Common myeloid progenitor, CD34-positive (primary cell): ENCODE results near the gene SKIC8.
A peak's percentile ranks its signal among the peaks of the same experiment; 100 is the strongest.
"Not testable (repeated sequence)": the region's sequence is repeated elsewhere in the genome, so short reads cannot be mapped to it uniquely, and the experiment has no call there.

Source experiments
- CTCF ChIA-PET: fragments of 350-600 bp; sonication (Branson Sonifier 250); formaldehyde crosslinking; loops from one replicate; lab custom pipeline; 2021; ENCODE audit warnings: antibody characterized with exemption; lab: Charles Lee
- POLR2A ChIA-PET: fragments of 350-600 bp; sonication (Branson Sonifier 250); formaldehyde crosslinking; loops from one replicate; lab custom pipeline; 2021; ENCODE audit warnings: antibody characterized with exemption; lab: Charles Lee
- DNase-seq, 3 donors: peaks; one replicate each; pipeline versions ENCODE4 v3.0.0 to v3.0.0-alpha.2; 2013
- H3K27ac ChIP-seq, 2 experiments: 1 replicate in 1 of 2; 2 replicates in 1 of 2; pipeline ENCODE4 v1.7.0; 2013; ENCODE audit warnings: inconsistent platforms in 2 of 2, low read length in 2 of 2, mild to moderate bottlenecking in 2 of 2, low read depth in 1 of 2, moderate library complexity in 1 of 2; ENCODE audit not compliant: severe bottlenecking in 2 of 2, insufficient read depth in 1 of 2, poor library complexity in 1 of 2
- H3K27me3 ChIP-seq, 5 experiments: replicated peaks in 2 of 5; 1 replicate in 3 of 5; 2 replicates in 2 of 5; pipeline versions ENCODE4 v1.6.1 to v1.7.0; 2013; ENCODE audit warnings: low read length in 4 of 5, mild to moderate bottlenecking in 2 of 5, moderate library complexity in 2 of 5, inconsistent platforms in 1 of 5; ENCODE audit not compliant: insufficient read depth in 5 of 5, control insufficient read depth in 4 of 5
- H3K36me3 ChIP-seq, 4 experiments: 1 replicate in 2 of 4; 2 replicates in 2 of 4; pipeline versions ENCODE4 v1.6.1 to v1.7.0; 2013; ENCODE audit warnings: low read length in 3 of 4, control low read depth in 1 of 4, mild to moderate bottlenecking in 1 of 4; ENCODE audit not compliant: control insufficient read depth in 4 of 4, insufficient read depth in 4 of 4
- H3K4me1 ChIP-seq, 4 experiments: 1 replicate in 3 of 4; 2 replicates in 1 of 4; pipeline versions ENCODE4 v1.6.1 to v1.7.1; 2013; ENCODE audit warnings: low read length in 3 of 4, mild to moderate bottlenecking in 3 of 4, control low read depth in 1 of 4, inconsistent platforms in 1 of 4, moderate library complexity in 1 of 4; ENCODE audit not compliant: control insufficient read depth in 4 of 4, insufficient read depth in 4 of 4; ENCODE audit errors: control extremely low read depth in 1 of 4
- H3K4me3 ChIP-seq, 7 experiments: 1 replicate in 4 of 7; 2 replicates in 3 of 7; pipeline versions ENCODE4 v1.5.1 to v1.7.0; 2013; ENCODE audit warnings: mild to moderate bottlenecking in 7 of 7, low read length in 6 of 7, moderate library complexity in 6 of 7, inconsistent platforms in 2 of 7, low read depth in 2 of 7, control low read depth in 1 of 7; ENCODE audit not compliant: insufficient read depth in 4 of 7, control insufficient read depth in 1 of 7; ENCODE audit errors: extremely low read depth in 1 of 7
- H3K9me3 ChIP-seq, 5 experiments: 1 replicate in 4 of 5; 2 replicates in 1 of 5; pipeline versions ENCODE4 v1.6.1 to v1.7.1; 2013; ENCODE audit warnings: low read length in 4 of 5, mild to moderate bottlenecking in 2 of 5, inconsistent platforms in 1 of 5, low read depth in 1 of 5, moderate library complexity in 1 of 5; ENCODE audit not compliant: control insufficient read depth in 4 of 5, insufficient read depth in 2 of 5; ENCODE audit errors: control extremely low read depth in 1 of 5
- WGBS: methylation state at CpG from one replicate; pipeline ENCODE4 v1.1.5; 2013; ENCODE audit not compliant: insufficient coverage; 5-methylcytosine and 5-hydroxymethylcytosine counted together

Gene SKIC8

DNA sequence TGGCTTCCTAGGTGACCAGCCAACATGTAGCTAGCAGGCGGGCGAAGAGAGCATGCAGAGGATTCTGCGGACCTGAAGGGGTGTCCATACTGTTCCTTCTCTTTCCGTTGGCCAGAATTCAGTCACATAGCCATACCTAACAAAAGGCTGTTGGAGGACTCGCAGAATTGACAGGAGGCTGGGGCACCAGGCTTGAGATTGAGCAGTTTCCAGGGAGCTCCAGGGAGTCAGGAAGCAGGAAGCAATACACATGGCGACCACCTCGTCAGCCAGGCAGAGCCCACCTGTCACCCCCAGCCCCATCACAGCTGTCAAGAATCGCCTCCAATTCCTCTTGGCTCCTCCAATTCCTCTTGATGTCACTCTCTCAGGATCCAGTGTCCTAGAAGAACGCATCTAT, 48.3 kb downstream of the SKIC8 start:
- ChIA-PET POLR2A (no interaction called here), CTCF (interaction anchor here (0.8 to 2.9 kb wide), 5 partner anchors 9 to 142 kb away, joined by 4 to 10 read pairs (median 5); no protein-coding TSS in a partner anchor)
- Histone ChIP-seq H3K4me3 (no peak overlapping the region), H3K9me3 (no peaks in the 10 kb centered on the region), H3K27ac (no peak overlapping the region), H3K36me3 (no peaks in the 10 kb centered on the region), H3K4me1 (no peaks in the 10 kb centered on the region), H3K27me3 (no peaks in the 10 kb centered on the region)
- no peak for DNase-seq
- WGBS, result 95% methylated on average over 9 of the region's 9 CpGs

- no peak for DNase-seq
- 100% methylated on average over 2 of the region's 5 CpGs for WGBS
- ChIA-PET POLR2A (no interaction called here), CTCF (interaction anchor here (2.9 kb wide), 1 partner anchor 9 kb away, joined by 10 read pairs; no protein-coding TSS in a partner anchor)
- Histone ChIP-seq H3K36me3 (no peaks in the 10 kb centered on the region), H3K9me3 (no peaks in the 10 kb centered on the region), H3K27me3 (no peaks in the 10 kb centered on the region), H3K27ac (no peak overlapping the region), H3K4me3 (no peak overlapping the region), H3K4me1 (peaks cover 0 to 7% (median 0%) of the 10 kb centered on the region in 4 experiments)
Observed at GRCh38 chr15:78249131-78249530, 50.3 kb downstream of the SKIC8 start.

GRCh38 chr15:78247911-78248310, 51.5 kb downstream of the SKIC8 start:
- POLR2A ChIA-PET, result no interaction called here
- no peaks in the 10 kb centered on the region for H3K27me3 ChIP-seq
- CTCF ChIA-PET, result interaction anchor here (1.3 kb wide), 1 partner anchor 139 kb away, joined by 3 read pairs; no protein-coding TSS in a partner anchor
- peaks cover 0 to 7% (median 0%) of the 10 kb centered on the region in 4 experiments for H3K4me1 ChIP-seq
- no peak overlapping the region for H3K4me3 ChIP-seq
- DNase-seq, result peak in 2 of 3 donors; percentile 6 to 44
- WGBS, result 100% methylated on average over 1 of the region's 1 CpG
- no peak overlapping the region for H3K27ac ChIP-seq
- H3K9me3 ChIP-seq, result no peaks in the 10 kb centered on the region
- H3K36me3 ChIP-seq, result no peaks in the 10 kb centered on the region

DNA sequence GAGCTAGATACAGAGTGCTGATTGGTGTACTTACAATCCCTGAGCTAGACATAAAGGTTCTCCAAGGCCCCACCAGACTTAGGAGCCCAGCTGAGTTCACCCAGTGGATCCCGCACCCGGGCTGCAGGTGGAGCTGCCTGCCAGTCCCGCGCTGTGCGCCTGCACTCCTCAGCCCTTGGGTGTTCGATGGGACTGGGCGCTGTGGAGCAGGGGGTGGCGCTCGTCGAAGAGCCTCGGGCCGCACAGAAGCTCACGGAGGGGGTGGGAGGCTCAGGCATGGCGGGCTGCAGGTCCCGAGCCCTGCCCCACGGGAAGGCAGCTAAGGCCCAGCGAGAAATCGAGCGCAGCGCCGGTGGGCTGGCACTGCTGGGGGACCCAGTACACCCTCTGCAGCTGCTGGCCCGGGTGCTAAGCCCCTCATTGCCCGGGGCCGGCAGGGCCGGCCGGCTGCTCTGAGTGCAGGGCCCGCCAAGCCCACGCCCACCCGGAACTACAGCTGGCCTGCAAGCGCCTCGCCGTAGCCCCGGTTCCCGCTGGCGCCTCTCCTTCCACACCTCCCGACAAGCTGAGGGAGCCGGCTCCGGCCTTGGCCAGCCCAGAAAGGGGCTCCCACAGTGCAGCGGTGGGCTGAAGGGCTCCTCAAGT, 53.3 kb downstream of the SKIC8 start:
- WGBS, result 97% methylated on average over 30 of the region's 39 CpGs
- H3K36me3 ChIP-seq, POLR2A ChIA-PET, H3K9me3 ChIP-seq, H3K27ac ChIP-seq, H3K4me3 ChIP-seq, H3K27me3 ChIP-seq, DNase-seq, H3K4me1 ChIP-seq: not testable (repeated sequence)
- CTCF ChIA-PET, result interaction anchor here (1.2 to 8.8 kb wide), 7 partner anchors 11 to 246 kb away, joined by 3 to 165 read pairs (median 4); no protein-coding TSS in a partner anchor

- DNase-seq, H3K4me1 ChIP-seq, H3K27me3 ChIP-seq, H3K4me3 ChIP-seq, H3K27ac ChIP-seq, H3K36me3 ChIP-seq, POLR2A ChIA-PET, H3K9me3 ChIP-seq: not testable (repeated sequence)
- CTCF ChIA-PET, result interaction anchor here (1.0 to 8.8 kb wide), 8 partner anchors 11 to 246 kb away, joined by 3 to 165 read pairs (median 4); no protein-coding TSS in a partner anchor
- 86% methylated on average over 9 of the region's 14 CpGs for WGBS
Observed at GRCh38 chr15:78245392-78245791, 54.0 kb downstream of the SKIC8 start.

GRCh38 chr15:78244893-78245292, 54.5 kb downstream of the SKIC8 start:
- peak in 2 of 3 donors; percentile 28 to 51 for DNase-seq
- Histone ChIP-seq H3K9me3 (no peaks in the 10 kb centered on the region), H3K36me3 (no peaks in the 10 kb centered on the region), H3K27me3 (peaks cover 0 to 4% (median 0%) of the 10 kb centered on the region in 5 experiments), H3K4me1 (peaks cover 0 to 7% (median 0%) of the 10 kb centered on the region in 4 experiments), H3K4me3 (no peak overlapping the region), H3K27ac (no peak overlapping the region)
- ChIA-PET POLR2A (no interaction called here), CTCF (interaction anchor here (1.0 to 8.8 kb wide), 8 partner anchors 9 to 245 kb away, joined by 3 to 165 read pairs (median 4); no protein-coding TSS in a partner anchor)
- WGBS, result 60% methylated on average over 7 of the region's 7 CpGs

DNA sequence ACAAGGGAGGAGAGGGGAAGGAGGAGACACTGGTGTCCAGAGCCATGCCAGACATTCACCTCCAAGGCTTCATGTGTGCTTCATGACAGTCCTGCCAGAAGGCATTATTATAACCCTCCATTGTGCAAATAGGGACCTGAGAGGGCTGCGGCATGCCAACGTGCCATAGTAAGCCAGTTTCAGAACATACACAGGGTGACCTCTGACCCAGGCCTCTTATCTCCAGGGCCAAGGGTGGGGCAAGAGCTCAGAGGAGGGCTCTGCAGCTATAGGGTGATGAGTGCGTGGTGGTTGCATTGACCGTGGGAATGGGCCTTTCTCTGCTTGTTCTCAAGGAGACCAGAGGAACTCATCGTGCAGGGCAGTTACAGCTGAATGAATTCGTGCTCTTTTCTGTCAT, 55.3 kb downstream of the SKIC8 start:
- no peak for DNase-seq
- peaks cover 0 to 4% (median 0%) of the 10 kb centered on the region in 5 experiments for H3K27me3 ChIP-seq
- 94% methylated on average over 6 of the region's 6 CpGs for WGBS
- no peaks in the 10 kb centered on the region for H3K36me3 ChIP-seq
- H3K4me1 ChIP-seq, result peaks cover 0 to 7% (median 0%) of the 10 kb centered on the region in 4 experiments
- ChIA-PET CTCF (interaction anchor here (0.6 to 8.8 kb wide), 6 partner anchors 10 to 259 kb away, joined by 3 to 165 read pairs (median 3); no protein-coding TSS in a partner anchor), POLR2A (interaction anchor here (0.6 kb wide), 1 partner anchor 88 kb away, joined by 5 read pairs; no protein-coding TSS in a partner anchor)
- H3K4me3 ChIP-seq, result no peak overlapping the region
- no peaks in the 10 kb centered on the region for H3K9me3 ChIP-seq
- no peak overlapping the region for H3K27ac ChIP-seq
